Left ventricle myocardium inferior (tissue), 1 donor: ENCODE data around the gene SNAPIN. TPM values are rescaled to one million over a fixed set of nuclear protein-coding genes. Genes with fewer than 3 reads are reported as not detected.
A peak's percentile ranks its signal among the peaks of the same experiment; 100 is the strongest.

Experiments
- DNase-seq: peaks from one replicate; pipeline ENCODE4 v3.0.0-alpha.2; 2020
- H3K27ac ChIP-seq: fragments of 200-600 bp; replicated peaks from 2 replicates; pipeline ENCODE4 v1.8.0; 2021
- H3K27me3 ChIP-seq: fragments of 200-600 bp; 2 replicates; pipeline ENCODE4 v1.8.0; 2021; ENCODE audit warnings: low read depth
- H3K36me3 ChIP-seq: fragments of 200-600 bp; 2 replicates; pipeline ENCODE4 v1.8.0; 2021
- H3K4me1 ChIP-seq: fragments of 200-600 bp; 2 replicates; pipeline ENCODE4 v1.8.0; 2021
- H3K4me3 ChIP-seq: fragments of 200-600 bp; 2 replicates; pipeline ENCODE4 v1.8.0; 2021; ENCODE audit warnings: mild to moderate bottlenecking, moderate library complexity
- H3K9me3 ChIP-seq: fragments of 200-600 bp; replicated peaks from 2 replicates; pipeline ENCODE4 v1.8.0; 2021
- intact Hi-C: fragments of 100-400 bp; cut with micrococcal nuclease; formaldehyde crosslinking; loops from one replicate; pipeline ENCODE4 v1.11.0; 2022
- total RNA-seq: library from RNA; stranded (reverse); fragmentation: NEBNext Ultra II Directional; extraction: Animal tissue kit (Norgen Biotek cat#: 25700); gene quantifications from one replicate; pipeline ENCODE4 v1.2.1, GENCODE V29; 2021
- TF ChIP-seq, protein P1 (sequence below): fragments of 200-600 bp; IDR thresholded peaks from 2 replicates; pipeline ENCODE4 v1.8.0; 2021; ENCODE audit warnings: antibody characterized with exemption, mild to moderate bottlenecking, borderline replicate concordance
- donor health status: DM: no; HTN: yes; CAD: no; lungs with severe emphysema.

SNAPIN gene
- total RNA-seq, 1 donor from 2014 or later = 67.0 TPM

DNA sequence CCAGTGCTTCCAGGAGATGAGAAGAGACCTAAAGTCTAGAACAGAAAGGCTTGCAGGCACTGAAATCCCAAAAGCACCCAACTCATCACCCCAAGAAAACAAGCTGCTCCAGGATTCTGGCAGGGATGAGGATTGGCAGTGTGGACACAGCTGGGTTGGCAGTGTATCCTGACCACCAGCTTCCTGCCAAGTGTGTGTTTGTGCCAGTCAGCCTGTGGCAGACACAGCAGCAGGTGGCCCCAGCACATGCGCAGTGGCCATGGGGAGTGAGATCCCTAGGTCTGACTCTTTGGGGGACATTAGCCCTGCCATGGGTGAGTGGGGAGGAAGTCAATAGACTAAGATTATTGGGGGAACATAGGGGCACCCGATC, 8.7 kb upstream of the SNAPIN start:
- peak; percentile 59 for DNase-seq
- no peaks in the 10 kb centered on the region for H3K27me3 ChIP-seq
- peaks cover 22% of the 10 kb centered on the region for H3K36me3 ChIP-seq
- no peaks in the 10 kb centered on the region for H3K9me3 ChIP-seq
- TF ChIP-seq, protein P1, sequence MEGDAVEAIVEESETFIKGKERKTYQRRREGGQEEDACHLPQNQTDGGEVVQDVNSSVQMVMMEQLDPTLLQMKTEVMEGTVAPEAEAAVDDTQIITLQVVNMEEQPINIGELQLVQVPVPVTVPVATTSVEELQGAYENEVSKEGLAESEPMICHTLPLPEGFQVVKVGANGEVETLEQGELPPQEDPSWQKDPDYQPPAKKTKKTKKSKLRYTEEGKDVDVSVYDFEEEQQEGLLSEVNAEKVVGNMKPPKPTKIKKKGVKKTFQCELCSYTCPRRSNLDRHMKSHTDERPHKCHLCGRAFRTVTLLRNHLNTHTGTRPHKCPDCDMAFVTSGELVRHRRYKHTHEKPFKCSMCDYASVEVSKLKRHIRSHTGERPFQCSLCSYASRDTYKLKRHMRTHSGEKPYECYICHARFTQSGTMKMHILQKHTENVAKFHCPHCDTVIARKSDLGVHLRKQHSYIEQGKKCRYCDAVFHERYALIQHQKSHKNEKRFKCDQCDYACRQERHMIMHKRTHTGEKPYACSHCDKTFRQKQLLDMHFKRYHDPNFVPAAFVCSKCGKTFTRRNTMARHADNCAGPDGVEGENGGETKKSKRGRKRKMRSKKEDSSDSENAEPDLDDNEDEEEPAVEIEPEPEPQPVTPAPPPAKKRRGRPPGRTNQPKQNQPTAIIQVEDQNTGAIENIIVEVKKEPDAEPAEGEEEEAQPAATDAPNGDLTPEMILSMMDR = no peak
- intact Hi-C loops = no loop called here
- peaks cover 29% of the 10 kb centered on the region for H3K4me1 ChIP-seq
- H3K27ac ChIP-seq = peak overlapping the region; percentile 38
- no peak overlapping the region for H3K4me3 ChIP-seq

- intact Hi-C loops = no loop called here
- Histone ChIP-seq H3K27ac (no peak overlapping the region), H3K36me3 (peaks cover 3% of the 10 kb centered on the region), H3K27me3 (no peaks in the 10 kb centered on the region), H3K4me1 (peaks cover 19% of the 10 kb centered on the region), H3K9me3 (no peaks in the 10 kb centered on the region), H3K4me3 (no peak overlapping the region)
- DNase-seq = no peak
- TF ChIP-seq, protein P1 = no peak
Observed at GRCh38 chr1:153651771-153652170, 6.7 kb upstream of the SNAPIN start.

DNA sequence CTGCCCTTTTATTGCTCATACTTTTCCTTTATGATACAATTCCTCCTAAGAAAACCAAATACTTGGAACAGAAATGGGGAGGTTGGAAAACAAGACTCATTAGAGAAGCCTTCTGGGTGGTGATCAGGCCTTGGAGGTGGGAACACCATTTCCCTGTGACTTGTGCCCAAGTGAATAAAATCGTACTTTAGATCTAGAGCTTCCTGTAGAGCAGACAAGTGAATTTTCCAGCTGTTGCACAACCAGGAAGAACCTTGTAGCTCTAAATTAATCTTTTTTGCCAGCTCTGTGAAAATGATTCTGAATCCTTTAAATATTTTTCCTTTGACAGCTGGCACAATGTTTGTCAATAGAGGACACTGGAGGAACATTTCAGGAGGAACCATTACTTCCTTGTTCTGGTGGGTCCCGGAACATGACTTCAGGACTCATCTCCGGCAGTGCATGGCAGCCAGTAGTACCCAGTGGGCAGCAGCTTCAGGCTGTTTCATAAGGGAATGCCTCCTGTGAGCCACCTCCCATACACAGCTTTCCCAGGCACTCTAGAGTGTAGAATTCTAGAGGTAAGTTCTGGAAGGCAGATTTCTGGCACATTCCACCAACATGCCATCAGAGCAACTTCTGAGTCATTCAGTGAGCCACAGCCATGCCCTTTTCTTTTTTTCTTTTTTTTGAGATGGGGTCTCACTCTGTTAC, 5.5 kb upstream of the SNAPIN start:
- Histone ChIP-seq H3K36me3 (no peaks in the 10 kb centered on the region), H3K4me1 (peaks cover 20% of the 10 kb centered on the region), H3K27me3 (no peaks in the 10 kb centered on the region), H3K27ac (peak overlapping the region; percentile 70), H3K4me3 (no peak overlapping the region), H3K9me3 (no peaks in the 10 kb centered on the region)
- intact Hi-C loops = no loop called here
- TF ChIP-seq, protein P1 = no peak
- no peak for DNase-seq

DNA sequence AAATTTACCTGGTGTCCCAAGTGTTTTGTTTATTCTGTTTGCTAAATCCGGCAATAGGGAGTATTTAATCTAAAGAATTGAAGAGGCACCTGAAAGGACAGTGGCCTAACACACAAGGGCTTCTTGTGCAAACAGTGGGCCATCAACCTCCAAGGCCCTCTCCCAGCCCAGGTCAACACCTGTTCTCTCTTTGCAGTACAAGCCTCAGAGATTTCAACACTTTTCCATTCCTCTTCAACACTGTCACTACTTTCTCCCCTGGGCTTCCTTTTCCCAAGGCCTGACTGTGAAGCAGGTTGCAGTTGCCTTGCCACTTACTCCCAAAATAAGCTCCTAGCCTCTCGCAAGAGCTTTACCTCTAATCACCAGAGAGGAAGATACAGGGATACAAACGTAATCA, 3.2 kb upstream of the SNAPIN start:
- Histone ChIP-seq H3K4me3 (no peak overlapping the region), H3K36me3 (peaks cover 6% of the 10 kb centered on the region), H3K27me3 (no peaks in the 10 kb centered on the region), H3K27ac (no peak overlapping the region), H3K9me3 (no peaks in the 10 kb centered on the region), H3K4me1 (peaks cover 23% of the 10 kb centered on the region)
- TF ChIP-seq, protein P1 = no peak
- intact Hi-C loops = no loop called here
- no peak for DNase-seq

DNA sequence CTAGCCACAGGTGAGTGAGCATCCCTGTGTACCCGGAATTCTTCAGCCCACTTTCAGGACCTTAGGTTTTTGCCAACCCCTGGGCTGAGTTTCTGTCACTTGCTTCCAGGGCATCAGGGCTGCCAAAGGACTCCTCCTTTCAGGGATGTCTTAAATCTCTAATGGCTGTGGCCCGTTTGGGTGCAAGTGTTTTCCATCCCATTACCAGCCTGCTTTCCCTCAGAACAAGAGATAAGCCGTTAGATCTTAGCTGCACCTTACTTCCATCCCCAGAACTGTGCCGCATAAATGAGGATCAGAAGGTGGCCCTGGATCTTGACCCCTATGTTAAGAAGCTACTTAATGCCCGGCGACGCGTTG, 652 bp downstream of the SNAPIN start:
- no peak for DNase-seq
- TF ChIP-seq, protein P1 = no peak
- intact Hi-C loops = no loop called here
- Histone ChIP-seq H3K4me1 (peaks cover 23% of the 10 kb centered on the region), H3K27me3 (no peaks in the 10 kb centered on the region), H3K4me3 (peak overlapping the region; percentile 92), H3K36me3 (peaks cover 42% of the 10 kb centered on the region), H3K27ac (peak overlapping the region; percentile 98), H3K9me3 (no peaks in the 10 kb centered on the region)

DNA sequence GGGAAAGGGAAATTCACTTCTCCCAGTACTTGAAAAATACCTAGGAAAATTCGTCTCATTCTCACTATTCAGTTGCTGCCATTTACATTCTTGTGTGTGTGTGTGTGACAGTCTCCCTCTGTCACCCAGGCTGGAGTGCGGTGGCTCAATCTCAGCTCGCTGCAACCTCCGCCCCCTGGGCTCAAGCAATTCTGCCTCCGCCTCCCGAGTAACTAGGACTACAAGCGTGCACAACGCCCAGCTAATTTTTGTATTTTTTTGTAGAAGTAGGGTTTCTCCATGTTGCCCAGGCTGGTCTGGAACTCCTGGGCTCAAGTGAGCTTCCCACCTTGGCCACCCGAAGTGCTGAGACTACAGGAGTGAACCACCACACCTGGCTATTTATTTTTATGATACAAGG, 1.2 kb downstream of the SNAPIN start:
- Histone ChIP-seq H3K4me3 (peak overlapping the region; percentile 92), H3K27me3 (no peaks in the 10 kb centered on the region), H3K4me1 (peaks cover 23% of the 10 kb centered on the region), H3K27ac (peak overlapping the region; percentile 98), H3K9me3 (no peaks in the 10 kb centered on the region), H3K36me3 (peaks cover 47% of the 10 kb centered on the region)
- DNase-seq = no peak
- intact Hi-C loops = no loop called here
- TF ChIP-seq, protein P1 = no peak
